NCI-H187 (cell line): ENCODE results near the gene TRAF3.

Experiments used
- DNase-seq, 2 experiments: peaks; one replicate each; lab custom pipeline; 2025; lab: John Stamatoyannopoulos, UW

TRAF3 gene

GRCh38 chr14:102939329-102939728 is 162.1 kb downstream of the TRAF3 start:
- no peak for DNase-seq

GRCh38 chr14:102939820-102940561 is 162.7 kb downstream of the TRAF3 start:
- DNase-seq = no peak

GRCh38 chr14:102940729-102941362 is 163.6 kb downstream of the TRAF3 start:
- DNase-seq = no peak

DNA sequence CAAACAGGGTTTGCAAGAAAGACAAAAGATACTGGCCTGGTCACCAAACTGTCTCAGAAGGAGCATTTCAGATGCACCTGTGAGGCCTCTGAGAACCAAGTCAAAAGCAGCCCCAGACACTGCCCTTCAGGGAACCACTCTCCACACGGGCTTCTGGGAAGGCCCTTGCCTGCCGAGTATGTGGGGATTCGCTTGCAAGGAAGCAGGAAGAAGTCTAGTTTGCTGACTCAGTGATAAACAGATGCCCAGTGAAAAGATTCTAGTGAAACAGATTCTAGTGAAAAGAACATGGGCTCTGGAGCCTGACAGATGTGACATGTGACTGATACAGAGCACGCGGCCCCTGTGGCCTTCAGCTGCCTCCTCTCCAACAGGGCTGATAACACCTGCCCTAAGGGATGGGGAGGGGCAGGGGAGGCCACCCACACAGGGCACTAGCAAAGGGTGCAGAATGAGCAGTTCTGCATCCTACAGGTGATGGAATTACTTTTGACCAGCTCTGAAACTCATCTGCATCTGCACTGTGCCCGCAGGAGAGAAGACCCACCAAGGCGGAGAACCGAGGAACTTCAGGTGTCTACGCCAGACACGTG is 164.3 kb downstream of the TRAF3 start:
- DNase-seq = no peak

GRCh38 chr14:102942069-102942468 is 164.8 kb downstream of the TRAF3 start:
- no peak for DNase-seq

DNA sequence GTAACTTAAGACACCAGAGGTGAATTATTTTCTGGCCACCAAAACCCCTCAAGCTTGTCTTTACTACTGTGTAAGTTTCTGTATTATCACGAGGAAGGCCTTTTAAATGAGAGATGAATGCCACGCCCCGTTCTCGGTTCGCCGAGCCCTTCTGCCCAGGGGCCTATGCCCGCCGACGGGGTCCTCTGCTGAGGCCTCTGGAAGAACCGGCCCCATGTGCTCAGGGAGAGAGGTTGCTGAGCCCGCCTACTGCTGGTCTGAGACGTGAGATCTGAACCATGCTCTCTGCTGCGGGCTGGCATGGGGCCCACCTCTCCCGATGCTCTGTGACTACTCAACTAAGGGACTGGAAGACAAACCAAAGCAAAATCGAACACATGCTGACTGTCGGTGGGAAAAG is 166.2 kb downstream of the TRAF3 start:
- no peak for DNase-seq

- DNase-seq = no peak
Measured at GRCh38 chr14:102943979-102944378, 166.7 kb downstream of the TRAF3 start.

DNA sequence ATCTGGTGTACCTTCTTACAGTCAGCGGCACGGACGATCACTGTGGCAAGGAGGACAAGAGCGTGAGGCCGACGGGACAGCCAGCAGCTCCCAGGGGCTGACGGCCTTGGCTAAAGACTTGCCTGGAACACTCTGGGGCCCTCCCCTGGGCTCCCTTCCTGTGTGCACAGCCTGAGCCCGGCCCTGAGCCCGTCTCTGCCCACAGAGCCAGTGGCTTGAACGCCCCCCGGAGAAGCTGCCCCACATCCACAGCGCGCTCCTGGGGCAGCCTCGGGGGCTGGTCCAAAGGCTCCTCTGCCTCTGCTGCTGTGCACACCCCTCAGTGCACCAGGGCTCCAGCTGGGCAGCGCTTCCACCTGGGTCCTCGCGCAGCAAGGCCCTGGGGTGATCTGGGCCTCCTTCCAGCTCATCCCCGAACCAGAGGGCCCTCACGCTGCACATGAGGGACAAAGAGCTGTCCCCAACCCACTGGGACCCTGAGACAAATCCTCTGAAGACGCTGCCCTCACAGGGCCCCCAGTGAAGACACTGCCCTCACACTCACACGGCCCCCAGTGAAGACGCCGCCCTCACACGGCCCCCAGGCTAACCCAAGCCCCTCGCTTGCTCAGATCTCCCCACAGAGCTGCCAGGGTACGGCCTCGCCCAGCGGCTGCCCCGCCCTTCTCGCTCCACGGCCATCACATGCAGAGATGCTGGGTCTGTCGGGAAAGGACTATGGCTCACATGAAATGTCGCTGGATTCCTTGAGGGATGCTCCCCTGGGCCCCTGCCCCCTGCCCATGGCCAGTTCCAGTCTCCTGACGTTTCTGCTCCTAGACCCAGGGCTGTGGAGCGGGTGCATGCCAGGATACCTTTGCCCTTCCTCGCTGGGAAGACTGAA is 167.4 kb downstream of the TRAF3 start:
- no peak for DNase-seq

GRCh38 chr14:102945346-102946130 is 168.3 kb downstream of the TRAF3 start:
- no peak for DNase-seq

DNA sequence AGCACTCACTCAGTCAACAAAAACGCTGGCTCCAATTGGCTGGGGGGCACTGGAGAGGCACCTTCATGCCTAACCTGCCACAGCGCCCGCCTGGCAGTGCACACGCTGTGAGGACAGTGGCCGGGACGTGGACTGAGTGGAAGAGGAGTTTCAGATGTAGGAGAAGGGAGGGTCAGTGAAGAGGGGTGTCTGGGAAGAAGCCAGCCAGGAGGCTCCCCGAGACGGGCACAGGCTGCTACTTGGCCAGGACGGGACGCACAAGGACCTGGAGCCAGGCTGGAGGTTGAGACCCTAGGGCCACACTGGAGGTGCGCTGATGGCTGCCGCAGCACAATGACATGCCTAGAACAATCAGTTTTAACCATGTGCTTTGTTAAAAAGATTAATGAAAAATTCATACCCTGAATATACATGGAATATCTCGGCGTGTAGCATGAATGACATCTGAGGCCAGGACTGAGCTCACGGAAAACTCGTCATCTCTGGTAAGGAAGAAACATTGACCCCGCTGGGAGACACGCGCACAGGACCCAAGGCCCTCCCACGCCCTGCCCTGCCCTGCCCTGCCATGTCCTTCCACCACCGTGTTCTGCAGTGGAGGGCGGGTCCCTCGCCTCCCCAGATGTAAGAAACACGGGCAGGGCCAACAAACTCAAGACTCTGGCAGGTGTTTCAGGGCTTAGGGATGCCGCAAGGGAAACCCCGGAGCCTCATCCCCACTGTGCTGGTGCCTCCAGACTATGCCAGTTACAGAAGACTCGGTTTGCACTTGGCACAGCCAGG is 170.3 kb downstream of the TRAF3 start:
- DNase-seq = no peak

DNA sequence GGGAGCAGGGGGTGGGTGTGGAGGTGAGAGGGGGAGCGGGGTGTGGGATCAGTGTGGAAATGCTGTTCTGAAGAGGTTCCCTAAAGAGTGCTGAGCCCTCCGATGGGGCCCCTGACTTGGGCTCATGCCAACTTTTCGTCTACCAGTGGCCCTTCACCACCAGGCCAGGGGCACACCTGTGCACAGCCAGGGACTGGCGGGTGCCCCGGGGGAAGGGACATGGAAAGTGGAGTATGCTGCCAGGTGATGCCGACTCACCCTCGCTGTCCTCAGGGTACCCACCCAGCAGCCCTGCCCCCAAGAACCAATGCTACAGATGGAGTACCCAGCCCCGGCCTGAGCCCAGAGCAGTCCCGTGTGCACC is 171.4 kb downstream of the TRAF3 start:
- DNase-seq = no peak

DNA sequence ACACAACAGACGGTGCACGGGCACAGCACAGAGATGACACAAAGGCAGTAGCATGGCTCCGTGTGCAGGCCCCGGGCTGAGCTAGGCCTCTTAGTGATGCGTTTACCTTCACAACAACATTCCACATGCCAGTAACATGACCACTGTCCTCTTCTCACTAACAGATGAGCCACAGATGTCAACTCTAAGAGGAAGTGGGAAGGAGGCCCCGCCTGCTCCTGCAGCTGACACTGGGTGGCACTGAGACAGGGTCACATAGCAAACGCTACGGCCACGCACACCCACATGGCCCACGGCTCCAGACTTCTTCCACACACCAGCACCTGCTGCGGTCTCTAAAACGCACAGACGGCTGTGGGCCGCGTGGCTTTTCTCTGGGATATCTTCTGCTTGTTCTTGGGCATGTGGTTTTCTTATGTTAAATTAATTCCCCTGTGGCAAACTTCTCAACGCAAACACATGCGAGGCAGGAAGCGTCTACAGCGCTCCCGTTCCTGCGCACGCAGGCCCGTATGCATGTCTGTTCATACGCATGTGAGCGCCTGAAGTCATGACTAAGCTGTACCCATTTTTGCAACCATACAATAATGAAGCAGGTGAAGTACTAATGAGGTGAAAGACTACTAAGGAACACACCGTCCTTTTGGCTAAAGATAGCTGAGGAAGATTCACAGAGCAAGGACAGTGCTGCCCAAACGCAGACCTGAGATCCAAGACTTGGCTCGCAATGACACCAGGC is 172.0 kb downstream of the TRAF3 start:
- no peak for DNase-seq

DNA sequence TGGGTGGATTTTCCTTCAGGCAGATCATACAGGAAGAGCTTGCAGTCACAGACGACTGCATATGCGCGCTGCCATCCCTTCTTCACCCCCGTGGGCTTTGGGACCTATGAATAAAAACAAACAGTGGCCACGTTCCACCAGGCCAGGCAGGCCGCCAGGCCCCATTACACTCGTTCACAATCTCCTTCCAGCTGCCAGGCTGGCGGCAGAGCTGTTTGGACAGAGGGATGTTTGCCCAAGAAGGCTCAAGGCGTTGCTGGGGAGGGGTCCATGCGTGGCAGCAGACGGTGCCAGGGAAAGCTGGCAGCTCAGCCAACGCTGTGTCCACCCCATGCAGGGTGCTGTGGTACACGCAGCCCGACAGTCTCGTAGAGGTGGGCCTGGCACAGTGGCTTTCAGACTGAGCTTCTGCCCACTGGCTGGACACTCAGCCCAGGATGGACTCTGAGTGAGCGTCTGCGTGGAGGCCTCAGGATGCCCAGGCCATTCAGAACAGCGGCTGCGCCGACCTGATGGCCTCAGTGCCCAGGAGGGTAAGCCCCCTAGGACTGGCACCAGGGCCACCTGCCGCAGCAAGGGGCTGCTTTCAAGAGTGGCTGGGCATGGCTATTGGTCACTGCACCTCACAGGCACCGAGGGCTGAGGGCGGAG is 172.7 kb downstream of the TRAF3 start:
- no peak for DNase-seq

GRCh38 chr14:102951034-102951433 is 173.8 kb downstream of the TRAF3 start:
- no peak for DNase-seq

GRCh38 chr14:102951799-102952198 is 174.6 kb downstream of the TRAF3 start:
- no peak for DNase-seq

GRCh38 chr14:102952276-102952675 is 175.0 kb downstream of the TRAF3 start:
- no peak for DNase-seq

GRCh38 chr14:102953100-102953499 is 175.9 kb downstream of the TRAF3 start:
- no peak for DNase-seq

DNA sequence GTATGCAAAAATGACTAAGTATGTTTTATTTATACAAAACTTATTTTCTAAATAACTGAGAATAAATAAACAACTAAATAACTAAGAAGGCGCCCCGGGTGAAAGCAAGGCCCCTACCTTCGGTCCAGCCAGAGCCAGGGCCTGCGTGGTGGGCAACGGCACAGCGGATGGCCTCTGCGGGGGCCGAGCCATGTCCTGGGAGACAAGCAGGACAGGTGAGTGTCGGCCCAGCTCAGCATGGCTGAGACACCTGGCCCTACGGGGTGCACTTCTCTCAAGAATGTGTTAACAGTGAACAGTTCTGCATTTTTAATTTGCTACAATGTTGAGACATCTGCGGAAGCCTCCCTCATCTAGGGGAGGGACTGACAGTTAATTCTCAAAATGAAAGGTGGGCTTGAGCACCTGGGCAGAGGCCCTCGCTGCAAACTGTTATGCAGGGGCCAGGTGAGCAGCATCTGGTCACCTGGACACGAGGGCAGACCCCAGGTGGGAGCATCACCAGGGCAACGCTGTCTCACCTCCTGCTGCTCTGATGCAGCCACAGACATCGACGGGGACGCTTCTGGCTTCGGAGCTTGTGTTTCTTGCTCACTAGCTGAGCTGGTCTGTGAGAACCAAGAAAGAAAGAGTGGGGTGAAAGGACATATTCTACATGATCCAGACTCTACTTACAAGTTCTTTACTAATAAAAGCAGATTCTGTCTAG is 177.0 kb downstream of the TRAF3 start:
- no peak for DNase-seq
